SH-SY5Y (cell line): Measurements from ENCODE around the gene GRIK1.

Experiments
- GATA2 ChIP-seq: IDR thresholded peaks from 2 replicates; pipeline ENCODE4 v1.6.1; 2011; ENCODE audit warnings: mild to moderate bottlenecking, low read depth, low read length
- GATA3 ChIP-seq: IDR thresholded peaks from 2 replicates; pipeline ENCODE4 v1.6.1; 2011; ENCODE audit warnings: low read depth, mild to moderate bottlenecking, low read length, moderate library complexity

DNA sequence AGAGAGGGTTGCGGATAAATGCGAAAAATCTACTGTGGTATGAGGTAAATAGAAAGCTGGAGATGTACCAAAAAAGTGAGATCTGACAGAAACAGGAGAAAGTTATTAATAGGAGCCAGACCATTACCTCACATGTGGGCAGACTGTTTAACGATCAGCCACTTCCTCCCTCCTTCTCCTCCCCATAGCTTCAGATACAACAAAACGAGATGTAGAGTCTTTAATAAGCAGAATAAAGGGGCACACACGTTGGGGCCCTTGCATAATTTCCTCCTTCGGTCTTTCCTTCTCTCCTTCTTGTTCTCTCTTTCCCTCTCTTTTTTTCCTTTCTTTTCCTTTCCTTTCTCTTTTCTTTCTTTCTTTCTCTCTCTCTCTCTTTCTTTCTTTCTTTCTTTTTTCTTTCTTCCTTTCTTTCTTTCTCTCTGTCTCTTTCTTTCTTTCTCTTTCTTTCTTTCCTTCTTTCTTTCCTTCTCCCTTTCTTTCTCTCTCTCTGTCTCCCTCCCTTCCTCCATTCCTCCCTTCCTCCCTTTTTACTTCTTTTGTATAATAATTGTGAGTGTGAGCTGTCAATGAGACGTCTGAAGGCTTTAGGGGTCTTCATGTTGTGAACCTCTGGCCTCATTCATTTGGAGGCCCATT is 242.1 kb downstream of the GRIK1 start:
- TF ChIP-seq GATA2 (no peak), GATA3 (no peak)
